OCI-LY1 (cell line): ENCODE data around the gene HHIPL1.

Experiments used
- H2AFZ ChIP-seq: fragments of 200-600 bp; sonication (generic), shearing (Covaris generic); 2 replicates; pipeline ENCODE4 v1.6.0; 2014; ENCODE audit warnings: antibody characterized with exemption, mild to moderate bottlenecking, low read length
- H3F3A ChIP-seq: fragments of 200-600 bp; sonication (generic), shearing (Covaris generic); 2 replicates; pipeline ENCODE4 v1.6.0; 2014; ENCODE audit warnings: mild to moderate bottlenecking, antibody characterized with exemption, low read length, moderate library complexity; ENCODE audit not compliant: insufficient read depth
- H3K27ac ChIP-seq: fragments of 200-600 bp; sonication (generic); 2 replicates; pipeline ENCODE4 v1.5.1; 2014; ENCODE audit warnings: low read length, mixed run types, mild to moderate bottlenecking, low read depth; ENCODE audit not compliant: poor library complexity, severe bottlenecking
- H3K27me3 ChIP-seq: fragments of 200-600 bp; sonication (generic); 2 replicates; pipeline ENCODE4 v1.6.0; 2014; ENCODE audit warnings: antibody characterized with exemption, mild to moderate bottlenecking, low read length, moderate library complexity; ENCODE audit not compliant: insufficient read depth
- H3K36me3 ChIP-seq: fragments of 200-600 bp; sonication (generic); 2 replicates; pipeline ENCODE4 v1.6.1; 2014; ENCODE audit warnings: mild to moderate bottlenecking, antibody characterized with exemption, low read length, moderate library complexity, mixed read lengths; ENCODE audit not compliant: insufficient read depth
- H3K4me1 ChIP-seq: fragments of 200-600 bp; sonication (generic); 2 replicates; pipeline ENCODE4 v1.5.1; 2014; ENCODE audit warnings: mild to moderate bottlenecking, low read length, moderate library complexity; ENCODE audit not compliant: insufficient read depth, severe bottlenecking
- H3K4me2 ChIP-seq: fragments of 200-600 bp; sonication (generic), shearing (Covaris generic); 2 replicates; pipeline ENCODE4 v1.6.1; 2014; ENCODE audit warnings: low read length
- H3K4me3 ChIP-seq: fragments of 200-600 bp; sonication (generic); 2 replicates; pipeline ENCODE4 v1.5.1; 2014; ENCODE audit warnings: low read length, low read depth, mild to moderate bottlenecking, mixed read lengths; ENCODE audit not compliant: poor library complexity, severe bottlenecking
- H3K79me2 ChIP-seq: fragments of 200-600 bp; shearing (Covaris generic); 2 replicates; pipeline ENCODE4 v1.6.1; 2016; ENCODE audit warnings: mixed run types, low read length, mixed read lengths; ENCODE audit not compliant: insufficient read depth
- H3K9ac ChIP-seq: fragments of 200-600 bp; sonication (generic), shearing (Covaris generic); 2 replicates; pipeline ENCODE4 v1.6.1; 2014; ENCODE audit warnings: mild to moderate bottlenecking, low read length, mixed read lengths
- H3K9me2 ChIP-seq: fragments of 200-600 bp; sonication (generic), shearing (Covaris generic); 2 replicates; pipeline ENCODE4 v1.6.1; 2014; ENCODE audit warnings: low read depth, mild to moderate bottlenecking, low read length, mixed read lengths
- H3K9me3 ChIP-seq: fragments of 200-600 bp; shearing (Covaris generic); 2 replicates; pipeline ENCODE4 v1.6.1; 2014; ENCODE audit warnings: low read length, mixed read lengths
- H4K20me1 ChIP-seq: fragments of 200-600 bp; sonication (generic), shearing (Covaris generic); 2 replicates; pipeline ENCODE4 v1.6.0; 2016; ENCODE audit warnings: mild to moderate bottlenecking, low read length; ENCODE audit not compliant: insufficient read depth
- EZH2 ChIP-seq: fragments of 200-600 bp; sonication (generic), shearing (Covaris generic); IDR thresholded peaks from 2 replicates; pipeline ENCODE4 v1.8.0; 2017; ENCODE audit warnings: borderline replicate concordance, mixed run types, mild to moderate bottlenecking, antibody characterized with exemption, low read length, moderate library complexity, mixed read lengths
- TF ChIP-seq, protein P1 (sequence below): fragments of 200-600 bp; sonication (generic), shearing (Covaris generic); IDR thresholded peaks from 2 replicates; pipeline ENCODE4 v1.5.1; 2017; ENCODE audit warnings: mild to moderate bottlenecking, antibody characterized with exemption, low read length, moderate library complexity, mixed read lengths

Gene HHIPL1

DNA sequence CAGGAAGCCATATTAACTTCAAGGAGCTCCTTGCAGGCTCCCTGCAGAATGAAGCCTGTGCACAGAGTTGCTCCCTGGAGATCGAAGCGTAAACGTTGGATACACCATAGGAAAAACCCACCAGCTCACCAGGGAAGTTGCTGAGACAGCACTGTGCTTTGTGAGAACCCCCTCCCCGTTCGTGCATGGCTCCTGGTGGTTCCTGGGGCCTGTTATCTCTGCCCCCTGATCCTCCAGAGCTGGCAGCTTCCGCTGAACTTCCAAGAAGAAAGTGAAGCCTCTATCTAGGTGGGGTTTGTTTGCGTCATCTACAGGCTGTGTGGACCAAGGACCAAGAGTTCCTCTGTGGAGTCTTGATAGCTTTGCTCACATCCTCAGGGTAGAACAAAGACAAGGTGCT, 38.6 kb upstream of the HHIPL1 start:
- H3K9ac ChIP-seq, result no peak overlapping the region
- H3K27ac ChIP-seq, result no peak overlapping the region
- no peaks in the 10 kb centered on the region for H3K9me2 ChIP-seq
- H3K27me3 ChIP-seq, result no peaks in the 10 kb centered on the region
- no peak overlapping the region for H3K4me3 ChIP-seq
- no peaks in the 10 kb centered on the region for H3K9me3 ChIP-seq
- H4K20me1 ChIP-seq, result no peaks in the 10 kb centered on the region
- no peak overlapping the region for H2AFZ ChIP-seq
- TF ChIP-seq, protein P1, sequence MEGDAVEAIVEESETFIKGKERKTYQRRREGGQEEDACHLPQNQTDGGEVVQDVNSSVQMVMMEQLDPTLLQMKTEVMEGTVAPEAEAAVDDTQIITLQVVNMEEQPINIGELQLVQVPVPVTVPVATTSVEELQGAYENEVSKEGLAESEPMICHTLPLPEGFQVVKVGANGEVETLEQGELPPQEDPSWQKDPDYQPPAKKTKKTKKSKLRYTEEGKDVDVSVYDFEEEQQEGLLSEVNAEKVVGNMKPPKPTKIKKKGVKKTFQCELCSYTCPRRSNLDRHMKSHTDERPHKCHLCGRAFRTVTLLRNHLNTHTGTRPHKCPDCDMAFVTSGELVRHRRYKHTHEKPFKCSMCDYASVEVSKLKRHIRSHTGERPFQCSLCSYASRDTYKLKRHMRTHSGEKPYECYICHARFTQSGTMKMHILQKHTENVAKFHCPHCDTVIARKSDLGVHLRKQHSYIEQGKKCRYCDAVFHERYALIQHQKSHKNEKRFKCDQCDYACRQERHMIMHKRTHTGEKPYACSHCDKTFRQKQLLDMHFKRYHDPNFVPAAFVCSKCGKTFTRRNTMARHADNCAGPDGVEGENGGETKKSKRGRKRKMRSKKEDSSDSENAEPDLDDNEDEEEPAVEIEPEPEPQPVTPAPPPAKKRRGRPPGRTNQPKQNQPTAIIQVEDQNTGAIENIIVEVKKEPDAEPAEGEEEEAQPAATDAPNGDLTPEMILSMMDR, result no peak
- TF ChIP-seq EZH2, result no peak
- no peaks in the 10 kb centered on the region for H3F3A ChIP-seq
- no peaks in the 10 kb centered on the region for H3K36me3 ChIP-seq
- no peaks in the 10 kb centered on the region for H3K79me2 ChIP-seq
- no peak overlapping the region for H3K4me2 ChIP-seq
- H3K4me1 ChIP-seq, result no peaks in the 10 kb centered on the region

DNA sequence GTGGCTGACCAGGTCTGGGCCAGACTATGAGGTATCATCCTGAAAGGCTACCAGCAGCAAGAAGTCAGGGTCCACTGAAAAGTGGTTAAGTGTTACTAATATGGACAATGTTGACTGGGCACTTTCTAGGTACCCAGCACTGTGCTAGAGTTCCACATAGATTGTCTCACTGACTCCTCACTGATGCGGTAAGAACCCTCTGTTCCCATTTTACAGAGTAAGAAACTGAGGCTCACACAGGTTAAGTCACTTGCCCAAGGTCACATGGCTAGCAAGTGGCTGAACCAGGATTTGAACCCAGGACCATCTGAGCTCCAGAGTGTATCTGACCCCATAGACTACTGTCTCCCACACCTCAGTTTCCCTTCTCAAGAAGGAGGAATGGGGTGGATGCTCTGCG, 36.3 kb upstream of the HHIPL1 start:
- H3K4me2 ChIP-seq, result no peak overlapping the region
- no peaks in the 10 kb centered on the region for H3K4me1 ChIP-seq
- H3F3A ChIP-seq, result no peaks in the 10 kb centered on the region
- no peaks in the 10 kb centered on the region for H3K36me3 ChIP-seq
- H2AFZ ChIP-seq, result no peak overlapping the region
- no peak overlapping the region for H3K9ac ChIP-seq
- no peaks in the 10 kb centered on the region for H3K9me2 ChIP-seq
- H4K20me1 ChIP-seq, result no peaks in the 10 kb centered on the region
- no peak overlapping the region for H3K27ac ChIP-seq
- H3K4me3 ChIP-seq, result no peak overlapping the region
- no peaks in the 10 kb centered on the region for H3K79me2 ChIP-seq
- no peaks in the 10 kb centered on the region for H3K9me3 ChIP-seq
- no peaks in the 10 kb centered on the region for H3K27me3 ChIP-seq
- TF ChIP-seq EZH2, result no peak
- TF ChIP-seq, protein P1, result no peak

DNA sequence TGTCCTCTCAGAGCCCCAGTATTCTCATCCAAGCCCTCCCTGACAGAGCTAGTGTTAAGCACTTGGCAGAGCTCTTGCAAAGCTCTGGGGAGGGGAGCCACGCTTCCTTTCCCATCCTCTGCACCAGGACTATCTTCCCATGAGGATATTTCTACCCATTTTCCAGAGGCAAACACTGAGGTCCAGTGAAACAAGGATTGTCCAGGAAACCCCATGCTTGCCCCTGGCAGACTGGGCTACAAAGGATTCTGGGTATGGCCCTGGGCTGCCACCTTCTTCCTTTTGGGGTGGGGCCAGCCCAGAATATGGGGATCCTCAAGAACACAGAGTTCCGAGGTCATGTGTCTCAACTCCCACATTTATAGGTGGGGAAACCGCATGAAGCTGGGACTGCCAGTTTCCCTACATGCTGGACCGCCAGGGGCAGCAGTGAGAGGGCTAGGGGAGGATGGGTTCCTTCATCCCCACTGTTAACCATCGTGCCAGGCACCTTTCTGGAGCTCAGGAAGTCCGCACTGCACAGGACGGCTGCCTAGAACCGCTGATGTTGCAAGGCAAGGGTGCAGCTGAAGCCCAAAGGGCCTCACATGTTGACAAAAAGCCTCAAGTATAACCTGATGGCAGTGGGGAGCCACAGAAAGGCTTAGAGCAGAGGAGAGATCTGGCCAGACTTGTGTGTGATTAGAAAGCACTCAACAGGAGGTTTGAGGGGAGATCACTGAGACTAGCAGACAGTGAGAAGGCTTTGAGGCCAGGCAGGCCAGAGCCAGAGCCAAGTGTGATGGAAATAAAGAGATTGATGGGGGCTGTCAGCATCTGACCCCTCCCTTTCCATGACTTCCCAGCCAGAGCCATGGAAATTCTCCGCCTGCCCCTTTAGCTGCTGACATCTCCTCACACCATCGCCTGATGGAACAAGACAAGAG, 35.4 kb upstream of the HHIPL1 start:
- Histone ChIP-seq H3K9ac (no peak overlapping the region), H3K9me2 (no peaks in the 10 kb centered on the region), H3K4me3 (no peak overlapping the region), H2AFZ (no peak overlapping the region), H4K20me1 (no peaks in the 10 kb centered on the region), H3K79me2 (no peaks in the 10 kb centered on the region), H3K36me3 (no peaks in the 10 kb centered on the region), H3K4me2 (no peak overlapping the region), H3K9me3 (no peaks in the 10 kb centered on the region), H3K27me3 (no peaks in the 10 kb centered on the region), H3F3A (no peaks in the 10 kb centered on the region), H3K27ac (no peak overlapping the region), H3K4me1 (no peaks in the 10 kb centered on the region)
- TF ChIP-seq, protein P1, result no peak
- TF ChIP-seq EZH2, result no peak
